ENCODE data around the gene SCN4B.

SCN4B gene

DNA sequence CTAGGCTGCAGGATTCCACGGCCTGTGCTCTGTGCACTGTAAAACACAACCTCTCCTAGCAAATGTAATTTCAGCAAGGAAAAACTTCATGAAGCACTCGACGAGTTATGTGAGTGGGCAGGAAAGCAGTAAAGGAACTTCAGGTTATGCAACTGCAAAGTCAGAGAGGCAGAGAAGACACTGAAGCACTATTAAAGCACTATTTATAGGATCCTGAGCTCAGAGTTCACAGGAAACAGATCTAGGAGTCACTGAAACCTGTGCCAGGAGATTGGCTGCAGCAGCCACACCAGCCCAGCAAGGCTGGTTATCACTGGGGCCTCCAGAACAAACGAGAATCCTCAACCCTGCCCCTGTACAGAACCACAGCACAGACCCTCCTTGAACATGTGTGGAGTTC is 68.4 kb downstream of the SCN4B start:
- Histone ChIP-seq H3K27ac (ENCODE audit: low read depth, low read length) (no peak overlapping the region), H3K4me1 (ENCODE audit: control insufficient read depth, insufficient read depth, low read length, unreplicated experiment) (no peaks in the 10 kb centered on the region), H3K27me3 (ENCODE audit: insufficient read depth, low read length) (peaks cover 30% of the 10 kb centered on the region), H2AFZ (ENCODE audit: low read length, unreplicated experiment) (no peak overlapping the region), H3K36me3 (ENCODE audit: insufficient read depth, low read length) (no peaks in the 10 kb centered on the region), H3K79me2 (ENCODE audit: control insufficient read depth, insufficient read depth, low read length, unreplicated experiment) (no peaks in the 10 kb centered on the region), H3K4me3 (ENCODE audit: low read depth, low read length) (no peak overlapping the region)

Data from ACC112 (cell line).